H1 (cell line): Measurements from ENCODE around the gene HSD17B3. TPM values are rescaled to one million over a fixed set of nuclear protein-coding genes. Genes with fewer than 3 reads are reported as not detected.

ENCODE experiments used
- CTCF ChIA-PET: fragments of 300-600 bp; sonication (Branson Sonifier 250); formaldehyde crosslinking; loops from one replicate; lab custom pipeline; 2021; ENCODE audit not compliant: partially characterized antibody; lab: Charles Lee
- POLR2A ChIA-PET: fragments of 300-600 bp; sonication (Branson Sonifier 250); formaldehyde crosslinking; loops from one replicate; lab custom pipeline; 2021; ENCODE audit warnings: inconsistent platforms; ENCODE audit not compliant: partially characterized antibody; lab: Charles Lee
- DNase-seq, 2 experiments: peaks; one replicate each; pipeline versions ENCODE4 v3.0.0 to v3.0.0-alpha.2; 2010 to 2022; ENCODE audit warnings: low spot score in 2 of 2, low read depth in 1 of 2, mixed read lengths in 1 of 2
- FAIRE-seq: peaks from 2 replicates; lab custom pipeline; 2011; peaks lifted over from hg19 to GRCh38; lab: Jason Lieb, UNC
- H2AFZ ChIP-seq: 2 replicates; pipeline ENCODE4 v1.8.1; 2012; ENCODE audit warnings: low read length, inconsistent platforms
- H2AK5ac ChIP-seq: 2 replicates; pipeline ENCODE4 v1.6.1; 2013; ENCODE audit warnings: low read depth, low read length
- H2BK120ac ChIP-seq: replicated peaks from 2 replicates; pipeline ENCODE3; 2013; ENCODE audit warnings: low read depth, low read length, inconsistent platforms
- H2BK12ac ChIP-seq: 2 replicates; pipeline ENCODE4 v1.6.1; 2013; ENCODE audit warnings: low read depth, low read length
- H2BK15ac ChIP-seq: 2 replicates; pipeline ENCODE4 v1.6.1; 2013; ENCODE audit warnings: low read length
- H2BK20ac ChIP-seq: 2 replicates; pipeline ENCODE4 v1.6.1; 2013; ENCODE audit warnings: low read length
- H2BK5ac ChIP-seq: 2 replicates; pipeline ENCODE4 v1.6.1; 2013; ENCODE audit warnings: low read depth, low read length
- H3K14ac ChIP-seq: 2 replicates; pipeline ENCODE4 v1.6.1; 2013; ENCODE audit warnings: inconsistent platforms; ENCODE audit not compliant: insufficient read length
- H3K18ac ChIP-seq: 2 replicates; pipeline ENCODE4 v1.6.1; 2013; ENCODE audit warnings: low read length; ENCODE audit errors: extremely low read depth
- H3K23ac ChIP-seq: 2 replicates; pipeline ENCODE4 v1.6.1; 2013; ENCODE audit warnings: inconsistent platforms; ENCODE audit not compliant: insufficient read length
- H3K23me2 ChIP-seq: 2 replicates; pipeline ENCODE4 v1.6.1; 2013; ENCODE audit warnings: low read depth, low read length
- H3K27ac ChIP-seq: 2 replicates; pipeline ENCODE4 v1.6.1; 2011; ENCODE audit warnings: low read depth, low read length, inconsistent platforms
- H3K27me3 ChIP-seq, 4 experiments: replicated peaks in 1 of 4; 1 replicate in 1 of 4; 2 replicates in 3 of 4; pipeline versions ENCODE4 v1.6.1 to v1.8.1; 2011 to 2013; ENCODE audit warnings: low read length in 3 of 4, mild to moderate bottlenecking in 3 of 4, inconsistent platforms in 2 of 4, mixed read lengths in 2 of 4, moderate library complexity in 1 of 4; ENCODE audit not compliant: control insufficient read depth in 3 of 4, insufficient read depth in 3 of 4; ENCODE audit errors: extremely low read depth in 1 of 4
- H3K36me3 ChIP-seq, 4 experiments: 2 replicates each; pipeline versions ENCODE4 v1.6.1 to v1.8.1; 2011 to 2013; ENCODE audit warnings: mild to moderate bottlenecking in 4 of 4, low read length in 3 of 4, moderate library complexity in 2 of 4, control low read depth in 1 of 4, inconsistent platforms in 1 of 4; ENCODE audit not compliant: insufficient read depth in 4 of 4, control insufficient read depth in 2 of 4
- H3K4ac ChIP-seq: replicated peaks from 2 replicates; pipeline ENCODE3; 2013; ENCODE audit warnings: low read length, low read depth, mixed read lengths, inconsistent platforms; ENCODE audit not compliant: insufficient read length
- H3K4me1 ChIP-seq, 4 experiments: replicated peaks in 1 of 4; 1 replicate in 1 of 4; 2 replicates in 3 of 4; pipeline versions ENCODE4 v1.6.1 to v1.8.1; 2011 to 2013; ENCODE audit warnings: low read length in 3 of 4, inconsistent platforms in 2 of 4, mixed read lengths in 1 of 4; ENCODE audit not compliant: insufficient read depth in 4 of 4, control insufficient read depth in 3 of 4
- H3K4me2 ChIP-seq, 2 experiments: 2 replicates each; pipeline versions ENCODE4 v1.6.1 to v1.8.1; 2011 to 2013; ENCODE audit warnings: low read depth in 2 of 2, low read length in 2 of 2, control low read depth in 1 of 2, inconsistent platforms in 1 of 2, mild to moderate bottlenecking in 1 of 2; ENCODE audit not compliant: insufficient read depth in 1 of 2
- H3K4me3 ChIP-seq, 4 experiments: fragments of 200-600, 300-600 bp in 1 of 4; sonication (generic), shearing (Covaris generic), sonication (Bioruptor Twin) in 1 of 4; 2 replicates each; pipeline versions ENCODE4 v1.5.1 to v1.8.1; 2011 to 2016; ENCODE audit warnings: low read length in 4 of 4, low read depth in 3 of 4, control low read depth in 2 of 4, inconsistent platforms in 2 of 4, mild to moderate bottlenecking in 2 of 4, mixed read lengths in 1 of 4, moderate library complexity in 1 of 4; ENCODE audit not compliant: insufficient read depth in 2 of 4; ENCODE audit errors: extremely low read depth in 1 of 4
- H3K56ac ChIP-seq: replicated peaks from 2 replicates; pipeline ENCODE3; 2013; ENCODE audit warnings: low read depth, mild to moderate bottlenecking, mixed read lengths, low read length, inconsistent platforms; ENCODE audit not compliant: insufficient read length
- H3K79me1 ChIP-seq: 2 replicates; pipeline ENCODE4 v1.6.1; 2013; ENCODE audit warnings: low read depth, low read length, control low read depth
- H3K79me2 ChIP-seq, 2 experiments: 2 replicates each; pipeline versions ENCODE4 v1.6.1 to v1.8.1; 2012 to 2013; ENCODE audit warnings: low read length in 2 of 2, mild to moderate bottlenecking in 2 of 2, inconsistent platforms in 1 of 2; ENCODE audit not compliant: insufficient read depth in 2 of 2, control insufficient read depth in 1 of 2
- H3K9ac ChIP-seq, 4 experiments: replicated peaks in 1 of 4; 1 replicate in 1 of 4; 2 replicates in 3 of 4; pipeline versions ENCODE4 v1.6.1 to v1.8.1; 2011 to 2013; ENCODE audit warnings: low read depth in 3 of 4, low read length in 3 of 4, control low read depth in 2 of 4, mild to moderate bottlenecking in 2 of 4, moderate library complexity in 2 of 4, inconsistent platforms in 1 of 4; ENCODE audit errors: extremely low read depth in 1 of 4
- H3K9me3 ChIP-seq, 2 experiments: 2 replicates each; pipeline versions ENCODE4 v1.6.1 to v1.8.1; 2012 to 2013; ENCODE audit warnings: mild to moderate bottlenecking in 2 of 2, moderate library complexity in 2 of 2, control low read depth in 1 of 2, inconsistent platforms in 1 of 2, low read depth in 1 of 2, low read length in 1 of 2, mixed read lengths in 1 of 2; ENCODE audit not compliant: insufficient read depth in 2 of 2
- H4K20me1 ChIP-seq, 2 experiments: replicated peaks in 1 of 2; 2 replicates each; pipeline versions ENCODE3 to v1.8.1; 2011 to 2013; ENCODE audit warnings: inconsistent platforms in 2 of 2, low read length in 2 of 2, mild to moderate bottlenecking in 1 of 2; ENCODE audit not compliant: insufficient read depth in 2 of 2, control insufficient read depth in 1 of 2
- H4K5ac ChIP-seq: 2 replicates; pipeline ENCODE4 v1.6.1; 2013; ENCODE audit warnings: low read length, low read depth, mixed read lengths, inconsistent platforms; ENCODE audit not compliant: insufficient read length
- H4K8ac ChIP-seq: 2 replicates; pipeline ENCODE4 v1.8.0; 2013; ENCODE audit warnings: mild to moderate bottlenecking, moderate library complexity, low read length, inconsistent platforms; ENCODE audit not compliant: insufficient read depth; ENCODE audit errors: extremely low read depth
- H4K91ac ChIP-seq: replicated peaks from 2 replicates; pipeline ENCODE3; 2013; ENCODE audit warnings: low read length, mixed read lengths, inconsistent platforms; ENCODE audit not compliant: insufficient read length
- CREB1 ChIP-seq: IDR thresholded peaks from 2 replicates; pipeline ENCODE4 v1.6.1; 2012; ENCODE audit warnings: inconsistent platforms
- CTBP2 ChIP-seq: IDR thresholded peaks from 2 replicates; pipeline ENCODE4 v1.7.0; 2011; ENCODE audit warnings: borderline replicate concordance, mild to moderate bottlenecking, moderate library complexity, mixed read lengths, low read length; ENCODE audit not compliant: insufficient read depth, insufficient read length
- EP300 ChIP-seq, 2 experiments: IDR thresholded peaks; 1 replicate in 1 of 2; 2 replicates in 1 of 2; pipeline ENCODE4 v1.6.1; 2011 to 2012; ENCODE audit warnings: low read depth in 2 of 2, low read length in 2 of 2, mild to moderate bottlenecking in 2 of 2, borderline replicate concordance in 1 of 2, inconsistent platforms in 1 of 2, moderate library complexity in 1 of 2
- EZH2 ChIP-seq: fragments of 200-600 bp; sonication (generic); IDR thresholded peaks from 2 replicates; pipeline ENCODE4 v1.7.1; 2012; ENCODE audit warnings: low read depth, mild to moderate bottlenecking, moderate library complexity, low read length, inconsistent platforms; ENCODE audit not compliant: severe bottlenecking
- HDAC2 ChIP-seq, 2 experiments: fragments of 300-600 bp in 1 of 2; sonication (generic) in 1 of 2; IDR thresholded peaks; 2 replicates each; pipeline ENCODE4 v1.6.1; 2011 to 2012; ENCODE audit warnings: low read depth in 2 of 2, low read length in 2 of 2, mild to moderate bottlenecking in 2 of 2, moderate library complexity in 2 of 2, borderline replicate concordance in 1 of 2, inconsistent platforms in 1 of 2
- KDM1A ChIP-seq: fragments of 200-600, 300-600 bp; sonication (generic); IDR thresholded peaks from 2 replicates; pipeline ENCODE4 v1.7.1; 2016; ENCODE audit warnings: mild to moderate bottlenecking, low read length, borderline replicate concordance
- POLR2AphosphoS5 ChIP-seq: IDR thresholded peaks from 2 replicates; pipeline ENCODE4 v1.6.1; 2011; ENCODE audit warnings: low read depth, low read length
- RFX5 ChIP-seq: IDR thresholded peaks from 2 replicates; pipeline ENCODE4 v1.6.1; 2011; ENCODE audit warnings: low read depth, low read length, improper control_type of control experiment, borderline replicate concordance
- RXRA ChIP-seq: IDR thresholded peaks from 2 replicates; pipeline ENCODE4 v1.6.1; 2011; ENCODE audit warnings: low read depth, mild to moderate bottlenecking, low read length, moderate library complexity; ENCODE audit not compliant: insufficient read depth
- SAP30 ChIP-seq: fragments of 300-600 bp; sonication (generic); IDR thresholded peaks from 2 replicates; pipeline ENCODE4 v1.7.1; 2012; ENCODE audit warnings: low read length, moderate library complexity, mild to moderate bottlenecking, inconsistent platforms; ENCODE audit not compliant: insufficient read depth, insufficient replicate concordance
- SP1 ChIP-seq: IDR thresholded peaks from 2 replicates; pipeline ENCODE4 v1.6.1; 2011; ENCODE audit warnings: low read depth, low read length
- TCF12 ChIP-seq: IDR thresholded peaks from 2 replicates; pipeline ENCODE4 v1.6.1; 2011; ENCODE audit warnings: low read depth, mild to moderate bottlenecking, low read length
- ZNF274 ChIP-seq: IDR thresholded peaks from 2 replicates; pipeline ENCODE4 v1.7.0; 2012; ENCODE audit warnings: low read length, borderline replicate concordance; ENCODE audit errors: extremely low read depth
- WGBS, 2 experiments: shearing (Covaris generic) in 1 of 2; methylation state at CpG; one replicate each; pipeline versions ENCODE4 v1.1.6 to v1.1.7; 2013 to 2015; ENCODE audit warnings: low lambda C conversion rate in 2 of 2, mixed read lengths in 2 of 2, inconsistent platforms in 1 of 2, low coverage in 1 of 2, missing lambda C conversion rate in 1 of 2; ENCODE audit not compliant: insufficient replicate concordance in 2 of 2, insufficient coverage in 1 of 2, insufficient read length in 1 of 2; ENCODE audit errors: extremely low coverage in 1 of 2, missing lambda C conversion rate in 1 of 2; 5-methylcytosine and 5-hydroxymethylcytosine counted together
- polyA plus RNA-seq, 7 experiments: library from polyadenylated mRNA; depleted of rRNA in 3 of 7; stranded (reverse) in 5 of 7; unstranded in 2 of 7; fragments of >200 nt in 5 of 7; fragments of 200-250 nt in 2 of 7; gene quantifications; 1 replicate in 5 of 7; 2 replicates in 1 of 7; 4 replicates in 1 of 7; pipeline versions ENCODE4 v1.2.1 to v1.2.3, GENCODE V29; 2011 to 2013; ENCODE audit warnings: missing spikeins in 2 of 7, mixed read lengths in 2 of 7
- total RNA-seq: library from RNA; stranded (reverse); fragmentation: NEBNext Ultra II Directional; extraction: Animal tissue kit (Norgen Biotek cat#: 25700); gene quantifications from 2 replicates; pipeline ENCODE4 v1.2.1, GENCODE V29; 2021

The HSD17B3 gene
- total and polyA plus RNA-seq, 2 of the 8 experiments (the other 6 are each of a cell fraction or from before 2014, with no cell fraction given): not detected

DNA sequence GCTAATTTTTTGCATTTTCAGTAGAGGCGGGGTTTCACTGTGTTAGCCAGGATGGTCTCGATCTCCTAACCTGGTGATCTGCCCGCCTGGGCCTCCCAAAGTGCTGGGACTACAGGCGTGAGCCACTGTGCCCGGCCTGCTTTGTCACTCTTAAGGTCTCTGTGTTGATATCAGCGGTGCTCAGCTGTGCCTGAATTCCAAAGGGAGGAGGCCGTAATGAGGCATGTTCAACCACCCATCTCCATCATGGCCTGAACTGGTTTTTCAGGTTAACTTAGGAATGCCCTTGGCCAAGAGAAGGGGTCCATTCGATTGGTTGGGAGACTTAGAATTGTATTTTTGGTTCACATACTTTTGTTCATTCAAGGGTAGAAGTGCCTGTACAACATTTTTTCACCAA is 22.0 kb downstream of the HSD17B3 start:
- Histone ChIP-seq H2AK5ac (no peak overlapping the region), H3K36me3 (no peaks in the 10 kb centered on the region), H3K4me1 (peaks cover 0 to 3% (median 0%) of the 10 kb centered on the region in 4 experiments; a peak in 1 of 7 replicates), H3K4me2 (no peak overlapping the region), H3K4ac (no peak overlapping the region), H3K56ac (no peak overlapping the region), H3K4me3 (no peak overlapping the region), H3K79me2 (no peaks in the 10 kb centered on the region), H2BK120ac (no peak overlapping the region), H3K9ac (no peak overlapping the region), H3K79me1 (no peaks in the 10 kb centered on the region), H3K23me2 (no peaks in the 10 kb centered on the region), H3K27ac (no peak overlapping the region), H3K18ac (no peak overlapping the region), H4K20me1 (no peaks in the 10 kb centered on the region), H3K27me3 (no peaks in the 10 kb centered on the region), H2BK5ac (no peak overlapping the region), H2BK20ac (no peak overlapping the region), H2BK15ac (no peak overlapping the region), H3K9me3 (peaks cover 11 to 13% of the 10 kb centered on the region in 2 experiments), H3K14ac (no peak overlapping the region), H2AFZ (no peak overlapping the region), H3K23ac (no peak overlapping the region), H4K8ac (no peak overlapping the region), H2BK12ac (no peak overlapping the region), H4K91ac (no peak overlapping the region), H4K5ac (no peak overlapping the region)
- ChIA-PET POLR2A (no interaction called here), CTCF (no interaction called here)
- WGBS, 2 experiments: 85% methylated on average over 8 of the region's 8 CpGs; no CpG with 5 or more reads in 1 of the 2 experiments
- FAIRE-seq: no peak
- DNase-seq: no peak
- TF ChIP-seq CREB1 (no peak), SP1 (no peak), TCF12 (no peak), EZH2 (no peak), ZNF274 (no peak), RFX5 (no peak), SAP30 (no peak), KDM1A (no peak), RXRA (no peak), CTBP2 (no peak), POLR2AphosphoS5 (no peak), EP300 (IDR thresholded peaks at IDR 0.05; ENCODE audit: borderline replicate concordance in 1 of 2, low read depth in 2 of 2, low read length in 2 of 2) (no peak), HDAC2 (IDR thresholded peaks at IDR 0.05; ENCODE audit: borderline replicate concordance in 1 of 2, low read depth in 2 of 2, low read length in 2 of 2) (no peak)
